ENCODE data around the gene BTBD16. TPM values are rescaled to one million over a fixed set of nuclear protein-coding genes. Genes with fewer than 3 reads are reported as not detected.

The BTBD16 gene
- total RNA-seq, 1 experiment from 2014 or later = 0.82 TPM

- H3K9me3 ChIP-seq (ENCODE audit: control insufficient read depth, insufficient read depth, low read depth, low read length) = no peaks in the 10 kb centered on the region
- in situ Hi-C loops (cut with HindIII; ENCODE audit: low pct_unique_long_range_greater_than_20kb, low sequenced_read_pairs) = no loop called here
- ChIA-PET POLR2A (no interaction called here), CTCF (no interaction called here)
- no peak for DNase-seq (ENCODE audit: low read depth, low spot score)
- intact Hi-C loops (cut with micrococcal nuclease; ENCODE audit: unreplicated experiment) = no loop called here
- BruUV-seq (replicated peaks) = no TSS peak
- H3K4me3 ChIP-seq (ENCODE audit: low read depth in 2 of 2, low read length in 2 of 2) = no peak overlapping the region
- no peak for ATAC-seq
- no peak overlapping the region for H3K27ac ChIP-seq (ENCODE audit: low read length)
- no peaks in the 10 kb centered on the region for H3K4me1 ChIP-seq (ENCODE audit: control insufficient read depth, insufficient read depth, low read length)
- H3K36me3 ChIP-seq (ENCODE audit: control insufficient read depth, insufficient read depth, low read length) = peaks cover 26% of the 10 kb centered on the region
- H3K27me3 ChIP-seq (ENCODE audit: control insufficient read depth, insufficient read depth, low read length) = no peaks in the 10 kb centered on the region
- TF ChIP-seq POLR2AphosphoS5 (IDR thresholded peaks at IDR 0.05; ENCODE audit: low read depth, low read length) = no peak
- TF ChIP-seq REST (IDR thresholded peaks at IDR 0.05; ENCODE audit: insufficient read depth in 1 of 2, low read depth in 2 of 2, low read length in 1 of 2) = no peak
- TF ChIP-seq CTCF (IDR thresholded peaks at IDR 0.05) = no peak
- TF ChIP-seq TCF7L2 (IDR thresholded peaks at IDR 0.05; ENCODE audit: low read depth, low read length) = no peak
- no peak for TF ChIP-seq SIN3A (IDR thresholded peaks at IDR 0.05; ENCODE audit: borderline replicate concordance, insufficient read depth, low read depth, low read length)
These were observed 48.5 kb upstream of the BTBD16 start for GRCh38 chr10:122222638-122223037.

GRCh38 chr10:122224159-122224558, 46.9 kb upstream of the BTBD16 start:
- ChIA-PET CTCF (no interaction called here), POLR2A (no interaction called here)

More at GRCh38 chr10:122224159-122224558, 46.9 kb upstream of the BTBD16 start:
- Histone ChIP-seq H3K27ac (ENCODE audit: low read length) (no peak overlapping the region), H3K4me1 (ENCODE audit: control insufficient read depth, insufficient read depth, low read length) (no peaks in the 10 kb centered on the region), H3K4me3 (ENCODE audit: low read depth in 2 of 2, low read length in 2 of 2) (no peak overlapping the region), H3K9me3 (ENCODE audit: control insufficient read depth, insufficient read depth, low read depth, low read length) (no peaks in the 10 kb centered on the region), H3K27me3 (ENCODE audit: control insufficient read depth, insufficient read depth, low read length) (no peaks in the 10 kb centered on the region), H3K36me3 (ENCODE audit: control insufficient read depth, insufficient read depth, low read length) (peaks cover 28% of the 10 kb centered on the region)
- no peak for ATAC-seq
- no peak for TF ChIP-seq CTCF (IDR thresholded peaks at IDR 0.05)
- TF ChIP-seq POLR2AphosphoS5 (IDR thresholded peaks at IDR 0.05; ENCODE audit: low read depth, low read length) = no peak
- TF ChIP-seq TCF7L2 (IDR thresholded peaks at IDR 0.05; ENCODE audit: low read depth, low read length) = no peak
- TF ChIP-seq REST (IDR thresholded peaks at IDR 0.05; ENCODE audit: insufficient read depth in 1 of 2, low read depth in 2 of 2, low read length in 1 of 2) = no peak
- TF ChIP-seq SIN3A (IDR thresholded peaks at IDR 0.05; ENCODE audit: borderline replicate concordance, insufficient read depth, low read depth, low read length) = no peak
- in situ Hi-C loops (cut with HindIII; ENCODE audit: low pct_unique_long_range_greater_than_20kb, low sequenced_read_pairs) (no loop called here), intact Hi-C loops (cut with micrococcal nuclease; ENCODE audit: unreplicated experiment) (no loop called here)
- BruUV-seq (replicated peaks) = no TSS peak
- DNase-seq (ENCODE audit: low read depth, low spot score) = no peak

Data from Panc1 (cell line).